Loucy (cell line): ENCODE data around the gene EIF4E3.

Experiments used
- H2AFZ ChIP-seq: fragments of 200-600 bp; sonication (generic); 2 replicates; pipeline ENCODE4 v1.6.0; 2016; ENCODE audit warnings: antibody characterized with exemption, mild to moderate bottlenecking, low read length, moderate library complexity
- H3F3A ChIP-seq: fragments of 200-600 bp; 2 replicates; pipeline ENCODE4 v1.6.0; 2016; ENCODE audit warnings: antibody characterized with exemption, low read depth, mild to moderate bottlenecking
- H3K27me3 ChIP-seq: fragments of 200-600 bp; sonication (generic); 2 replicates; pipeline ENCODE4 v1.6.1; 2014; ENCODE audit warnings: low read length, mild to moderate bottlenecking; ENCODE audit not compliant: insufficient read depth, poor library complexity, severe bottlenecking
- H3K36me3 ChIP-seq: fragments of 200-600 bp; sonication (generic); 2 replicates; pipeline ENCODE4 v1.6.1; 2016; ENCODE audit warnings: low read length; ENCODE audit not compliant: insufficient read depth
- H3K4me1 ChIP-seq: fragments of 200-600 bp; sonication (generic); 2 replicates; pipeline ENCODE4 v1.5.1; 2014; ENCODE audit warnings: low read length, mild to moderate bottlenecking; ENCODE audit not compliant: insufficient read depth, poor library complexity, severe bottlenecking
- H3K4me2 ChIP-seq: fragments of 200-600 bp; sonication (generic); 2 replicates; pipeline ENCODE4 v1.6.0; 2014; ENCODE audit warnings: antibody characterized with exemption, low read length, low read depth, mild to moderate bottlenecking; ENCODE audit not compliant: poor library complexity, severe bottlenecking
- H3K4me3 ChIP-seq: fragments of 200-600 bp; sonication (generic); 2 replicates; pipeline ENCODE4 v1.5.1; 2014; ENCODE audit warnings: low read length, mild to moderate bottlenecking, mixed read lengths; ENCODE audit not compliant: poor library complexity, severe bottlenecking
- H3K79me2 ChIP-seq: fragments of 200-600 bp; sonication (generic); 2 replicates; pipeline ENCODE4 v1.6.1; 2014; ENCODE audit warnings: low read length; ENCODE audit not compliant: insufficient read depth
- H3K9ac ChIP-seq: fragments of 200-600 bp; sonication (generic); 2 replicates; pipeline ENCODE4 v1.6.0; 2014; ENCODE audit warnings: mild to moderate bottlenecking, low read depth, low read length, moderate library complexity; ENCODE audit not compliant: poor library complexity, severe bottlenecking
- H3K9me2 ChIP-seq: fragments of 200-600 bp; sonication (generic); replicated peaks from 2 replicates; pipeline ENCODE4 v1.6.1; 2016; ENCODE audit warnings: low read depth, low read length, mixed read lengths
- H3K9me3 ChIP-seq: fragments of 200-600 bp; sonication (generic); 2 replicates; pipeline ENCODE4 v1.6.1; 2014; ENCODE audit warnings: mild to moderate bottlenecking, antibody characterized with exemption, low read length, low read depth; ENCODE audit not compliant: insufficient read depth
- H4K20me1 ChIP-seq: fragments of 200-600 bp; sonication (generic); 2 replicates; pipeline ENCODE4 v1.6.0; 2014; ENCODE audit warnings: antibody characterized with exemption, low read length, mild to moderate bottlenecking; ENCODE audit not compliant: insufficient read depth, poor library complexity, severe bottlenecking
- EZH2phosphoT487 ChIP-seq: fragments of 200-600 bp; IDR thresholded peaks from 2 replicates; pipeline ENCODE4 v1.6.1; 2018; ENCODE audit warnings: antibody characterized with exemption, mild to moderate bottlenecking, moderate library complexity, borderline replicate concordance
- TF ChIP-seq, protein P1 (sequence below): fragments of 200-600 bp; sonication (generic); conservative IDR thresholded peaks from 2 replicates; pipeline ENCODE4 v1.5.1; 2014; ENCODE audit warnings: mild to moderate bottlenecking, antibody characterized with exemption, low read length

The EIF4E3 gene

DNA sequence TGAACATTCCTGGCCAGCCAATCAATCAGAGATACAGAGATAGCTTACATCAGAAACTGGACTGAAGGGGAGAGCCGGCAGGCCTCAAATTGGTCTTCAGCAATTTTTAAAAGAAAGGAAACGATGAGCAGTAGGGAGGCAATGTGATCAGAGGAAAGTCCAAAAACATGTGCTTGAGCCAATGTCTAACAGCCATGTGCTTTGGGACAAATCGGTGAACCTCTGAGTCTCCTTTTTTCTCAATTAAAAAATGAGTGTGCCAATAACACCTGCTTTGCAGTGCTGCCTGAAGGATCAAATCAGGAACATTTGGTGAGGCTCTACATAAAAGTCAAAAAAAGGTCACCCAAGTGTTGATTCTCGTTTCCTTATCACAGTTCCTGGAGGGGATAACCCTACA, 7.4 kb upstream of the EIF4E3 start:
- H3K4me2 ChIP-seq = no peak overlapping the region
- no peak overlapping the region for H3K9ac ChIP-seq
- no peaks in the 10 kb centered on the region for H3K79me2 ChIP-seq
- H3K9me2 ChIP-seq = no peaks in the 10 kb centered on the region
- no peaks in the 10 kb centered on the region for H3K9me3 ChIP-seq
- no peaks in the 10 kb centered on the region for H4K20me1 ChIP-seq
- H3K4me1 ChIP-seq = peaks cover 3% of the 10 kb centered on the region
- no peaks in the 10 kb centered on the region for H3F3A ChIP-seq
- no peak overlapping the region for H2AFZ ChIP-seq
- H3K36me3 ChIP-seq = no peaks in the 10 kb centered on the region
- TF ChIP-seq EZH2phosphoT487 = no peak
- TF ChIP-seq, protein P1, sequence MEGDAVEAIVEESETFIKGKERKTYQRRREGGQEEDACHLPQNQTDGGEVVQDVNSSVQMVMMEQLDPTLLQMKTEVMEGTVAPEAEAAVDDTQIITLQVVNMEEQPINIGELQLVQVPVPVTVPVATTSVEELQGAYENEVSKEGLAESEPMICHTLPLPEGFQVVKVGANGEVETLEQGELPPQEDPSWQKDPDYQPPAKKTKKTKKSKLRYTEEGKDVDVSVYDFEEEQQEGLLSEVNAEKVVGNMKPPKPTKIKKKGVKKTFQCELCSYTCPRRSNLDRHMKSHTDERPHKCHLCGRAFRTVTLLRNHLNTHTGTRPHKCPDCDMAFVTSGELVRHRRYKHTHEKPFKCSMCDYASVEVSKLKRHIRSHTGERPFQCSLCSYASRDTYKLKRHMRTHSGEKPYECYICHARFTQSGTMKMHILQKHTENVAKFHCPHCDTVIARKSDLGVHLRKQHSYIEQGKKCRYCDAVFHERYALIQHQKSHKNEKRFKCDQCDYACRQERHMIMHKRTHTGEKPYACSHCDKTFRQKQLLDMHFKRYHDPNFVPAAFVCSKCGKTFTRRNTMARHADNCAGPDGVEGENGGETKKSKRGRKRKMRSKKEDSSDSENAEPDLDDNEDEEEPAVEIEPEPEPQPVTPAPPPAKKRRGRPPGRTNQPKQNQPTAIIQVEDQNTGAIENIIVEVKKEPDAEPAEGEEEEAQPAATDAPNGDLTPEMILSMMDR = no peak
- H3K4me3 ChIP-seq = no peak overlapping the region
- peaks cover 7% of the 10 kb centered on the region for H3K27me3 ChIP-seq

DNA sequence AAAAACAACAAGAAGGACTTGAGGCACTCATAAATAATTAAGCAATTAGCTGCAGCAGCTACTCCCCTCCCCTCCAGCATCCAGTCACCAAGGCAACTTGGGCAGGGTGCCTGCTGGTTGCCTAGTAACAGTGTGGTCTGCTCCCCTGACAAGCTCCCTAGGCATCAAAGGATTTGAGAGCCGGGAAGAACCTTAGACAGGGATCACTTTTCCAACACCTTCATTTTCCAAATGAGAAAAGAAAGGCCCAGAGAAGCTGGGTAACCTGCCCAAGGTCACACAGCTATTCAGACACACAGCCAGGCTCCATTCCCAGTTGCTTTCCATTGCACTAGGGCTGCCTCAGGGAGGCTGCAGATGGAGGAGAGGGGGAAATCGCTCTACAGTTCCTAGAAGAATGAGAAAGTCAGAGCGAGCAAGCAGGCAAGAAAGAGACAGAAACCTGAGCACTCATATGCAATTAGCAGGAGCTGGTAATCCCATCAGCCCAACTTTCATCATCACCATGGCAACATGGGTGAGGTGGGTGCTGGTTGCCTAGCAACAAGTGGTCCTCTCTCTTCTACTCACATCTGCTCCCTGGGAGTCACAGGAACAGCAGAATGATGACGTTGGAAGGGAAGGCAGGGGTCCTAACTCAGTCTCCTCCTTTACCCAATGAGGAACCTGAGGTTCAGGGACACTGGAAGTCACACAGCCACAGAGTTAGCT, 3.6 kb upstream of the EIF4E3 start:
- Histone ChIP-seq H3K36me3 (no peaks in the 10 kb centered on the region), H3K9me2 (no peaks in the 10 kb centered on the region), H3K4me3 (no peak overlapping the region), H3K9me3 (no peaks in the 10 kb centered on the region), H2AFZ (no peak overlapping the region), H3K79me2 (peaks cover 7% of the 10 kb centered on the region; the same call in 1 of the 2 replicates), H4K20me1 (no peaks in the 10 kb centered on the region), H3K9ac (no peak overlapping the region), H3K4me1 (peaks cover 22% of the 10 kb centered on the region), H3K4me2 (no peak overlapping the region), H3F3A (peaks cover 4% of the 10 kb centered on the region; the same call in 1 of the 2 replicates), H3K27me3 (no peaks in the 10 kb centered on the region)
- no peak for TF ChIP-seq EZH2phosphoT487
- TF ChIP-seq, protein P1 = no peak

DNA sequence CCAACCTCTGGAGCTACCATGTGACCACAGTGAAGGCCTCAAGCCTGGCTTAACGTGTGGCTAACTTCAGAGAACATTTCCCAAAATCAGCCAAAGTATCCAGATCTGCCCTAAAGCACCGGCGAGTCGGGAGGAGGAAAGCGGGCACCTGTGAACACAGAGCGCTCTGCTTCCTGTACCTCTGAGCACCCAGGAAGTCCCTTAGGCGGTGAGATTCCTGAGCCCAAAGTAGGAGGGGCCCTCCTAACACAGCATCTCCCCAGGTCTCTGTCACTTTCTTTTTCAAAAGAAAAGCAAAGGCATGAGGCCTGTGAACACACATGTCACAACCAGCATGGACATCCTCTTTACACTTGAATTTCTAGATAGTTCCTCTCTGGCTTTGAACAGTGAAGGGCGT, 944 bp upstream of the EIF4E3 start:
- peaks cover 4% of the 10 kb centered on the region; the same call in 1 of the 2 replicates for H3F3A ChIP-seq
- H3K79me2 ChIP-seq = peaks cover 11% of the 10 kb centered on the region
- TF ChIP-seq, protein P1 = no peak
- no peak for TF ChIP-seq EZH2phosphoT487
- peaks cover 47% of the 10 kb centered on the region for H3K4me1 ChIP-seq
- H4K20me1 ChIP-seq = no peaks in the 10 kb centered on the region
- H3K27me3 ChIP-seq = no peaks in the 10 kb centered on the region
- H3K4me2 ChIP-seq = peak overlapping the region; percentile 54
- no peak overlapping the region for H3K9ac ChIP-seq
- H2AFZ ChIP-seq = peak overlapping the region; percentile 66; the same call in 1 of the 2 replicates
- H3K9me2 ChIP-seq = no peaks in the 10 kb centered on the region
- H3K9me3 ChIP-seq = no peaks in the 10 kb centered on the region
- H3K4me3 ChIP-seq = peak overlapping the region; percentile 51
- H3K36me3 ChIP-seq = no peaks in the 10 kb centered on the region
